ENCODE measurements around the gene CRACR2A. TPM values are rescaled to one million over a fixed set of nuclear protein-coding genes. Genes with fewer than 3 reads are reported as not detected.
A peak's percentile ranks its signal among the peaks of the same experiment; 100 is the strongest.

CRACR2A gene
- polyA plus RNA-seq (2012; ENCODE audit: low read depth, missing spikeins) = 6.4 TPM

- TF ChIP-seq SPI1 (IDR thresholded peaks at IDR 0.05; ENCODE audit: low read depth, low read length) (no peak), POLR2A (IDR thresholded peaks at IDR 0.05; ENCODE audit: low read depth, low read length) (peak; percentile 51; the same call in 1 of the 2 replicates), POLR2AphosphoS5 (IDR thresholded peaks at IDR 0.05; ENCODE audit: low read depth, low read length) (peak; percentile 53; the same call in 1 of the 2 replicates)
- DNase-seq (ENCODE audit: insufficient read length, low spot score) (peak; percentile 85), FAIRE-seq (no peak)
Measured at GRCh38 chr12:3752741-3753486, at the start of gene CRACR2A. Gene CRACR2A, minus strand, starts transcription at chr12:3753109. Its CDS starts 56,110 bp downstream, at chr12:3696999.

DNA sequence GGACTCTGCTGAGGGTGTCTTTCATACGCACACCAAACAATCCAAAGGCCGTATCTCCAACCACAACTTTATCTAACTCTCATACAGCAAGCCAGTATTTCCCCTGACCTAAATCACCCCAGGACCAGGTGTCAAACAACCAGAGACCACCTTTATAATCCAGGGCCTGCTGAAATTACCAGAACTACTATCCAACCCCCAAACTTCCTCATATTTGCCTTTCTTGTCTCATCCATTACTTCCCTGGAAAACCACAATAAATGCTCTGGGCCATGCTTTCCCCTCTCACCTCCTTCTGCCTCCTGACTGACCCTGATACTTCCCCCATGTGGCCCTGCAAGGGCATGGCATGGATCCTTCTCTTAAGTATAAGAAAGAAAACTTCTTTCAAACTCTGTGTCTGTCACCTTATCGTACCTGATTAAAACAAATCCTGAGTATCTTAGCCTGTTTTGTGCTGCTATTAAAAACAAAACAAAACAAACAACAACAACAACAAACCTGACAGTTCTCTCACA is 44.7 kb upstream of the CRACR2A start:
- FAIRE-seq (no peak), DNase-seq (ENCODE audit: insufficient read length, low spot score) (no peak)
- TF ChIP-seq POU2F2 (IDR thresholded peaks at IDR 0.05; ENCODE audit: low read depth, low read length) (no peak), TAF1 (IDR thresholded peaks at IDR 0.05; ENCODE audit: low read depth, low read length) (no peak), POLR2A (IDR thresholded peaks at IDR 0.05; ENCODE audit: low read depth, low read length) (no peak), SPI1 (IDR thresholded peaks at IDR 0.05; ENCODE audit: low read depth, low read length) (no peak), PAX5 (IDR thresholded peaks at IDR 0.05; ENCODE audit: insufficient read depth, low read length, severe bottlenecking) (no peak), POLR2AphosphoS5 (IDR thresholded peaks at IDR 0.05; ENCODE audit: low read depth, low read length) (no peak)

- FAIRE-seq (no peak), DNase-seq (ENCODE audit: insufficient read length, low spot score) (no peak)
- no peak for TF ChIP-seq POLR2A (IDR thresholded peaks at IDR 0.05; ENCODE audit: low read depth, low read length)
- TF ChIP-seq SPI1 (IDR thresholded peaks at IDR 0.05; ENCODE audit: low read depth, low read length) = peak; percentile 80
Measured at GRCh38 chr12:3795492-3796133, 42.7 kb upstream of the CRACR2A start.

DNA sequence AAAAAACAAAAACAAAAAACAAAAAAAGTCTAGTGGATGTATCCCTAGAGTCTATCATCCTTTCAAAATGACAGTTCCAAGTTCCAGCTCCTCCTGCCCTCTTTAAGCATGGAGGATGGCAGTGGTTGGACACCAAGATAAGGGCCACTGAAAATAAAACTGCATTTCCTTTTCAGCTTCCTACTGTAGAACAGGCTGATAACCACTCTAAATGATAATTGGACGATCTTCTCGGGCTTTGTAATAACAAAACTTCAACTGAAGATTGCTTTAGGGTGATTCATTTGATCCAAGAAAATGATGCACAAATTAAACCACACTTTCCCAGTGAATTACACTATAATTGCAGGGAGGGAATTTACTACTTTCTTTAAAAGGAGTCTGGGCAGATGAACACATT is 42.2 kb upstream of the CRACR2A start:
- FAIRE-seq (no peak), DNase-seq (ENCODE audit: insufficient read length, low spot score) (no peak)
- TF ChIP-seq PAX5 (IDR thresholded peaks at IDR 0.05; ENCODE audit: insufficient read depth, low read length, severe bottlenecking) = no peak
- no peak for TF ChIP-seq TAF1 (IDR thresholded peaks at IDR 0.05; ENCODE audit: low read depth, low read length)
- no peak for TF ChIP-seq POLR2AphosphoS5 (IDR thresholded peaks at IDR 0.05; ENCODE audit: low read depth, low read length)
- TF ChIP-seq POLR2A (IDR thresholded peaks at IDR 0.05; ENCODE audit: low read depth, low read length) = no peak
- TF ChIP-seq SPI1 (IDR thresholded peaks at IDR 0.05; ENCODE audit: low read depth, low read length) = no peak
- TF ChIP-seq POU2F2 (IDR thresholded peaks at IDR 0.05; ENCODE audit: low read depth, low read length) = no peak

DNA sequence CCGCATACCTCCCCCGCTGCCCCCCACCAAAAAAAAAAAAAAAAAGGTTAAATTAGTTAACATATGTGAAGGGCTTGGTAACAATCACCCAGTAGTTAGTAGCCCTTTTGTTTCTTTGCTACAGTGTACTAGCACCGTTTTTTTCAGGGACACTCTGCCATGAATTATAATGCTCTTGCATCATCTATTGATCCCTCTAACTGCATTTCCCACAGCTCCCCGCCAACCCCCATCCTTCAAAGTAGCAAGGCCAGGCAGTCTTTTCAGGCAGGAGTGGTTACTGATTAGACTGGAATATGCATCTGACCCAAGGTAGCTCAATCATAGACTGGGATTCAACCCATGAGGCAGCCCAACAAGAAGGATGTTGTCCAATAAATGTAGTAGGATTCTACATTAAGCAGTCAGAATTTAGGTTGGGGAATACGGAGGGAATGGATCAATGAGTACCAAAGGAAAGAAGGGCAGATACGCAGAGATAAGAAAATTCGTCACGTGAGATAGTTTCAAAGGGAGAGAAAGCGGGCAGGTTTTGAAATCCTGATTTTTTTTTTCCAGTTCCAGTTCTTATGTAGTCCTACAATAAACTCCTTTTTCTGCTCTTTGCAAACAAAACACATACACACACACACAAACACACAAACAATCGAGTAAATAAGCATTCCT is 39.8 kb upstream of the CRACR2A start:
- DNase-seq (ENCODE audit: insufficient read length, low spot score) (no peak), FAIRE-seq (no peak)
- TF ChIP-seq POU2F2 (IDR thresholded peaks at IDR 0.05; ENCODE audit: low read depth, low read length) = no peak
- no peak for TF ChIP-seq PAX5 (IDR thresholded peaks at IDR 0.05; ENCODE audit: insufficient read depth, low read length, severe bottlenecking)

DNA sequence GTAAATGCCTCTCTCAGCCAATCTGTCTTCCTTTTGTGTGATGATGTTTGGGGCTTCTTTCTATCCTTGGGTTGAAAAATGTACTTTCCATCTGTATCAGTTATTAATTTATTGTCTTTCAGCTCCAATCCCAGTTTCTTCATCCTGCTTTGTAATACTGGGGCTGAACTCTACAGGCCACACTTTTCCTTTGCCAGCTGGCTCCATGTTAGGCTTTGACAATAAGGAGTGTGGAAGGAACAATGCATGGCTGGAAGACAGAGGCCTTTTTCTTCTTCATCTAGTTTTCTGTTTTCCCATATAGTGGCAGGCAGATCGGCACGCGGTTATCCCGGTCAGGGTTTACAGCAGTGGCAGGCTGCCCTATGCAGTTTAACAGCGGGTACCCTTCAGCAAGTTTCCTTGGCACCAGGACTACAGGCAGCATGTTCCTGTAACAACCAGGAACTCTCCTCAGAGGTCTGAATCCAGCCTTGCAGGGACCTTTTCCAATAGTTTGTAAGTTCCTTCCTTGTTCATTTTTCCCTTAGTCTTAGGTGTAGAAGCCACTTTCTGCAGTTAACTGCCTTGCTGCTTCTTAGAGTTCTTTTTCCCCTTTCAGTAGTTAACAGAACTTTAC is 38.5 kb upstream of the CRACR2A start:
- FAIRE-seq = no peak
- no peak for DNase-seq (ENCODE audit: insufficient read length, low spot score)
- TF ChIP-seq TAF1 (IDR thresholded peaks at IDR 0.05; ENCODE audit: low read depth, low read length) (no peak), POU2F2 (IDR thresholded peaks at IDR 0.05; ENCODE audit: low read depth, low read length) (no peak), SPI1 (IDR thresholded peaks at IDR 0.05; ENCODE audit: low read depth, low read length) (no peak), PAX5 (IDR thresholded peaks at IDR 0.05; ENCODE audit: insufficient read depth, low read length, severe bottlenecking) (no peak), POLR2A (IDR thresholded peaks at IDR 0.05; ENCODE audit: low read depth, low read length) (no peak), POLR2AphosphoS5 (IDR thresholded peaks at IDR 0.05; ENCODE audit: low read depth, low read length) (no peak)

GRCh38 chr12:3790642-3791041 is 37.7 kb upstream of the CRACR2A start:
- no peak for DNase-seq (ENCODE audit: insufficient read length, low spot score)
- TF ChIP-seq SPI1 (IDR thresholded peaks at IDR 0.05; ENCODE audit: low read depth, low read length) = no peak
- TF ChIP-seq PAX5 (IDR thresholded peaks at IDR 0.05; ENCODE audit: insufficient read depth, low read length, severe bottlenecking) = no peak
- TF ChIP-seq POU2F2 (IDR thresholded peaks at IDR 0.05; ENCODE audit: low read depth, low read length) = no peak
- no peak for TF ChIP-seq POLR2A (IDR thresholded peaks at IDR 0.05; ENCODE audit: low read depth, low read length)
- no peak for TF ChIP-seq TAF1 (IDR thresholded peaks at IDR 0.05; ENCODE audit: low read depth, low read length)
- no peak for TF ChIP-seq POLR2AphosphoS5 (IDR thresholded peaks at IDR 0.05; ENCODE audit: low read depth, low read length)
- FAIRE-seq = no peak

GRCh38 chr12:3789838-3790237 is 36.9 kb upstream of the CRACR2A start:
- TF ChIP-seq SPI1 (IDR thresholded peaks at IDR 0.05; ENCODE audit: low read depth, low read length) = no peak
- TF ChIP-seq POLR2AphosphoS5 (IDR thresholded peaks at IDR 0.05; ENCODE audit: low read depth, low read length) = no peak
- TF ChIP-seq POU2F2 (IDR thresholded peaks at IDR 0.05; ENCODE audit: low read depth, low read length) = no peak
- TF ChIP-seq TAF1 (IDR thresholded peaks at IDR 0.05; ENCODE audit: low read depth, low read length) = no peak
- no peak for TF ChIP-seq POLR2A (IDR thresholded peaks at IDR 0.05; ENCODE audit: low read depth, low read length)
- no peak for TF ChIP-seq PAX5 (IDR thresholded peaks at IDR 0.05; ENCODE audit: insufficient read depth, low read length, severe bottlenecking)
- FAIRE-seq = no peak
- no peak for DNase-seq (ENCODE audit: insufficient read length, low spot score)

DNA sequence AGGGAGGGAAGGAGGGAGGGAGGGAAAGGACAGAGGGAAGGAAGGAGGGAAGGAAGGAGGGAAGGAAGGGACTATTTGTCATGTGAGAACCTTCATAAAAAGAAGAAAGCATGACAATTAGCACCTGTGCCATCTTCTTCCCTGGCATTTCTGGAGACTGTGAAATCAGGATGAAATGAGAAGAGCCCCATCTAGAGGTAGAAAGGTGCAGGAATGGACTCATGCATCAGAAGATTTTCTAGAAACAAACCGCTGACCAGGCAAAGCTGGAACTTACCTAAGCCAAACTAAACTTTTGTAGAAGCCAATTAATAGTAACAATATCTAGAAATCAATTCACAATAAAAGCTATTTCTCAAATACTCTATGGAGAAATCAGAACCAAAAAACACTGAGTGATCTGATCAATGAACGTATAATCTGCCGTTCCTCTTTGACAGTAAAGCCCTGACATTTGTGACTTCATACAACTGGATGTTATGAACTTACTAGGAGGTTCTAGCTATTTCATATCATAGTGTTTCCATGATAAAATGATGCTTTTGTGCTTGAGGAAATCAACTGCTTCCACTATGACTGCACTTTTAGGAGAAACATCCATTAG is 24.4 kb upstream of the CRACR2A start:
- DNase-seq (ENCODE audit: insufficient read length, low spot score) (no peak), FAIRE-seq (no peak)
- TF ChIP-seq POLR2AphosphoS5 (IDR thresholded peaks at IDR 0.05; ENCODE audit: low read depth, low read length) (no peak), POU2F2 (IDR thresholded peaks at IDR 0.05; ENCODE audit: low read depth, low read length) (no peak), SPI1 (IDR thresholded peaks at IDR 0.05; ENCODE audit: low read depth, low read length) (no peak), PAX5 (IDR thresholded peaks at IDR 0.05; ENCODE audit: insufficient read depth, low read length, severe bottlenecking) (no peak), TAF1 (IDR thresholded peaks at IDR 0.05; ENCODE audit: low read depth, low read length) (no peak), POLR2A (IDR thresholded peaks at IDR 0.05; ENCODE audit: low read depth, low read length) (no peak)
